ENCODE measurements around the gene EEF1AKMT3. TPM values are rescaled to one million over a fixed set of nuclear protein-coding genes. Genes with fewer than 3 reads are reported as not detected.

Gene EEF1AKMT3
- total and polyA plus RNA-seq, 7 donors, result 0.62 to 2.0 (median 1.3) TPM

GRCh38 chr12:57800965-57801364, 28.6 kb downstream of the EEF1AKMT3 start:
- Histone ChIP-seq H3K27ac (no peak overlapping the region), H3K36me3 (ENCODE audit: insufficient read depth in 1 of 2, low read depth in 1 of 2) (peaks cover 11 to 98% of the 10 kb centered on the region in 2 donors), H3K4me3 (no peak overlapping the region), H3K9me3 (no peaks in the 10 kb centered on the region), H3K27me3 (ENCODE audit: insufficient read depth in 3 of 3, low read length in 2 of 3) (no peaks in the 10 kb centered on the region), H3K4me1 (no peaks in the 10 kb centered on the region)
- ATAC-seq, result no peak
- intact Hi-C loops (cut with DNase I), result loop anchor here in 1 of 2 donors (5.0 kb wide), 1 partner anchor 106 kb away; no protein-coding TSS in a partner anchor
- no peak for DNase-seq
- TF ChIP-seq CTCF (IDR thresholded peaks at IDR 0.05), result no peak
- WGBS, 3 donors, result 92 to 98% (median 95%) methylated on average over 3 of the region's 3 CpGs

- H3K4me1 ChIP-seq, result no peaks in the 10 kb centered on the region
- H3K36me3 ChIP-seq (ENCODE audit: insufficient read depth in 1 of 2, low read depth in 1 of 2), result peaks cover 8 to 98% of the 10 kb centered on the region in 2 donors
- H3K4me3 ChIP-seq, result no peak overlapping the region
- intact Hi-C loops (cut with DNase I), result loop anchor here in 1 of 2 donors (5.0 kb wide), 1 partner anchor 105 kb away; no protein-coding TSS in a partner anchor
- 88 to 98% (median 90%) methylated on average over 1 of the region's 1 CpG for WGBS, 3 donors
- H3K27ac ChIP-seq, result no peak overlapping the region
- DNase-seq (no peak), ATAC-seq (no peak)
- TF ChIP-seq CTCF (IDR thresholded peaks at IDR 0.05), result no peak
- H3K27me3 ChIP-seq (ENCODE audit: insufficient read depth in 3 of 3, low read length in 2 of 3), result no peaks in the 10 kb centered on the region
- H3K9me3 ChIP-seq, result no peaks in the 10 kb centered on the region
Observed at GRCh38 chr12:57802607-57803006, 30.2 kb downstream of the EEF1AKMT3 start.

GRCh38 chr12:57803319-57803893, 31.0 kb downstream of the EEF1AKMT3 start:
- 31 to 45% (median 33%) methylated on average over 9 of the region's 9 CpGs for WGBS, 3 donors
- peak; percentile 39 to 73 (median 60) for ATAC-seq
- peak in 1 of 2 donors; percentile 55 for DNase-seq
- H3K4me1 ChIP-seq, result no peaks in the 10 kb centered on the region
- H3K9me3 ChIP-seq, result no peaks in the 10 kb centered on the region
- TF ChIP-seq CTCF (IDR thresholded peaks at IDR 0.05), result peak; percentile 64
- no peak overlapping the region for H3K27ac ChIP-seq
- peaks cover 6 to 98% of the 10 kb centered on the region in 2 donors for H3K36me3 ChIP-seq (ENCODE audit: insufficient read depth in 1 of 2, low read depth in 1 of 2)
- no peak overlapping the region for H3K4me3 ChIP-seq
- H3K27me3 ChIP-seq (ENCODE audit: insufficient read depth in 3 of 3, low read length in 2 of 3), result no peaks in the 10 kb centered on the region
- intact Hi-C loops (cut with DNase I), result loop anchor here in 1 of 2 donors (5.0 kb wide), 1 partner anchor 104 kb away; no protein-coding TSS in a partner anchor

- Histone ChIP-seq H3K4me1 (no peaks in the 10 kb centered on the region), H3K4me3 (no peak overlapping the region), H3K36me3 (ENCODE audit: insufficient read depth in 1 of 2, low read depth in 1 of 2) (peaks cover 3 to 98% of the 10 kb centered on the region in 2 donors), H3K27ac (no peak overlapping the region), H3K9me3 (no peaks in the 10 kb centered on the region), H3K27me3 (ENCODE audit: insufficient read depth in 3 of 3, low read length in 2 of 3) (no peaks in the 10 kb centered on the region)
- DNase-seq (no peak), ATAC-seq (no peak)
- WGBS, 3 donors, result 93 to 99% (median 96%) methylated on average over 3 of the region's 3 CpGs
- intact Hi-C loops (cut with DNase I), result no loop called here
- TF ChIP-seq CTCF (IDR thresholded peaks at IDR 0.05), result no peak
Observed at GRCh38 chr12:57806677-57807076, 34.3 kb downstream of the EEF1AKMT3 start.

DNA sequence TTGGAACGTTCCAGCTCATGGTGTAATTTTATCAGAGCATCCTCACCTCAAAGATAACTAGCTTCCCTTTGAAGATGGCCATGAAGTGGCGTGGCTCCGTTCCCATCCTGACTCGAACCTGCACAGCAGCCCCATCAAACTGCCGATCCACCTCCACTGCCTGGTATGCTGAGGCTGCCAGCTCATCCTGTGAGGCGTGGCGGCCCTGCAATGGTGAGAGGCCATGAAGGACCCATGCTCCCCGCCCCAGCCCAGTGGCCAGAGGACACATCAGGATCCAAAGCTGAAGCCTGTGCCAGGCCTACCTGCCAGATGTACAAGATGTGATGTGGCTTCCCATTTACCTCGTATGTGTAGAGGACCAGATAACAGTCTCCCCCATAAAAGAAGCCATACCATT, 34.9 kb downstream of the EEF1AKMT3 start:
- H3K27me3 ChIP-seq (ENCODE audit: insufficient read depth in 3 of 3, low read length in 2 of 3), result no peaks in the 10 kb centered on the region
- peaks cover 3 to 98% of the 10 kb centered on the region in 2 donors for H3K36me3 ChIP-seq (ENCODE audit: insufficient read depth in 1 of 2, low read depth in 1 of 2)
- ATAC-seq (no peak), DNase-seq (no peak)
- H3K4me3 ChIP-seq, result no peak overlapping the region
- intact Hi-C loops (cut with DNase I), result no loop called here
- 85 to 95% (median 90%) methylated on average over 9 of the region's 9 CpGs for WGBS, 3 donors
- no peak overlapping the region for H3K27ac ChIP-seq
- no peak for TF ChIP-seq CTCF (IDR thresholded peaks at IDR 0.05)
- H3K4me1 ChIP-seq, result no peaks in the 10 kb centered on the region
- H3K9me3 ChIP-seq, result no peaks in the 10 kb centered on the region
